ENCODE measurements around the gene PRDM16. TPM values are rescaled to one million over a fixed set of nuclear protein-coding genes. Genes with fewer than 3 reads are reported as not detected.

Gene PRDM16
- total RNA-seq, 1 donor from 2014 or later: 18.3 TPM

DNA sequence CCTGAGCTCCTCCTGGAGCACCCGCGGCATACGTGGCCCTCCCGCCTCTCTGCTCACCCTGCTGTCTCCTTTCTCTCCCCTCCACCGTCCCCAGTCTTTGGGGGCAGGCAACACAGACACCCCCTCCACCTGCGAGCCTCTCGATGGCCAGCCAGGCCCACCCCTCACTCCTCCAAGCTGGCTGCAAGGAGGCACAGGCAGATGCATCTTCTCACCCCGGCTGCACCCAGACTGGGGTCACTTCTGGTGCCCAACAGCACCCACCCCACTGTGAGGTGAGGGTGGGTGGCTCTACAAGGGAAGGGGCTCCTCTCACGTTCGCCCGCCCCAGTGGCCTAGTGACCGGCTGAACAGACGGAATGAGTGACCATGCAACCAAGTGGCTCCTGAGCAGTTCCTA lies 277.5 kb downstream of the PRDM16 start:
- Mint-ChIP-seq H3K27ac (ENCODE audit: unreplicated experiment) (no peak overlapping the region), H3K36me3 (ENCODE audit: low read depth) (peaks cover 12% of the 10 kb centered on the region), H3K27me3 (ENCODE audit: low read depth) (no peaks in the 10 kb centered on the region), H3K4me3 (ENCODE audit: unreplicated experiment) (no peak overlapping the region), H3K4me1 (ENCODE audit: low read depth) (peaks cover 22% of the 10 kb centered on the region), H3K9me3 (ENCODE audit: low read depth) (peaks cover 22% of the 10 kb centered on the region)
- no peak for DNase-seq (ENCODE audit: low spot score)
- no peak for TF ChIP-seq CTCF (IDR thresholded peaks at IDR 0.05)

DNA sequence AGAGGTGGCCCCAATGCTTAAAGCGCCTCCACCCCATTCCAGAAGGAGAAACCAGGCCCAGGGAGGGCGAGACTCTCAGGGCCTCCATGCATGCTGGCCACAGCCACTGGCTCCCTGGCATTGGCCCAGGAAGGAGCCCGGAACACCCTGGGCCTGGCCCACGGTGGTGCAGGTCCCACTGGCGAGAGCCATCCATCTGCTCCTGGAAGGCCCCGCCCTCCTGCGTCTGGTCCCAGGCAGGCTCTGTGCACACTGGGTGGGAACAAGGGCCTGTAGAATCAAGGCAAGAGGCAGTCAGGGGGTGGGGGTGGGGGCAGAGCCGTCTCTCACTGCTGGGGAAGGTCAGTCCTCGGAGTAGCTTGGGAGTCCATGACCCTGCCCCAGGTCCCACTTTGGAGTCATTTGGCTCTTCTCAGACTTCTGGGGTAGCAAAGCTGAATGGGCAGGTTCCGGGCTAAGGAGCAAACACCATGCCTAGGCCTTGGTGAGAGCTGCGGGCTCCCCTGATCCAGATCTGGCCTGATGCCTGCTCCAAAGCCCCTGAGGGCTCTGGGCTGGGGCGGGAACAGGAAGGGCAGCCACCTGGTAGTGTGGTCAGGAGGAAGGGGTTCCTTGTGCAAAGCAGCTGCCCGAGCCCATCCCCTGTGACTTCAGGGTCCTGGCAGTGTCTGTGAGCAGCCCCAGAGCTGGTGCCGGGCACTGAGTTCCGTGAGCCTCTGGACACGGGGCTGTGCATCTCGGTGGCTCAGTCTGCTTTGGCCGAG lies 278.4 kb downstream of the PRDM16 start:
- Mint-ChIP-seq H3K9me3 (ENCODE audit: low read depth) (peaks cover 22% of the 10 kb centered on the region), H3K4me1 (ENCODE audit: low read depth) (peaks cover 32% of the 10 kb centered on the region), H3K27ac (ENCODE audit: unreplicated experiment) (peak overlapping the region; percentile 27), H3K4me3 (ENCODE audit: unreplicated experiment) (no peak overlapping the region), H3K36me3 (ENCODE audit: low read depth) (peaks cover 12% of the 10 kb centered on the region), H3K27me3 (ENCODE audit: low read depth) (no peaks in the 10 kb centered on the region)
- no peak for TF ChIP-seq CTCF (IDR thresholded peaks at IDR 0.05)
- no peak for DNase-seq (ENCODE audit: low spot score)

DNA sequence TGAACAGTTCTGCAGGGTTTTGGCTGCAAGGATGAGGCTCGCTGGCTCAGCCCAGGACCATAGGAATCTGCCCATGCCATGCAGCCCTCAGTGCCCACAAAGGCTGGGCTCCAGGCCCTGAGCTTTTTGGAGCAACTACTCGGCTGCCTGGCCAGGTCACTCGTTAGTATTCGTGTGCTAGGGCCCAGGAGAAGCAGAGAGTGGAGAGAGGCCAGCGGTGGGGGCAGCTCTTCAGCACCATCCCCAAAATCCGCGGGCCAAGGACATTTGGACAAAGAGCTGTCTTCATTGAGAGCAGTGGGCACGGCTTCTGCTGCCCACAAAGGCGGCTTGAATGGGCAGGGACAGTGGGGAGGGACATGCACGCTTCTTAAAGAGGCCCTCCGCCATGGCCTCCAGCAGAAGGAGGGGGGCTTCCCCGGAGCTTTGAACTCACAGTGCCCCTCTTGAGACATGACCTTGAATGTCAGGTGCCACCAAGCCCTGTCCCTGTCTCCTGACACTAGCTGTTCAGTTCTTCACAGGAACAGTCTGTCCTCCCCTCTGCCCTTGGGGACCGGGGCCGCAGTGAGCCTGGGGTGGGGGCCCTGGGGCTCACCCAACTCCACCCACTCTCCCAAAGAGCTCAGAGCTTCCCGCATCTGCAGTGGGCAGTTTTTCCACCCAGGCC lies 279.3 kb downstream of the PRDM16 start:
- peaks cover 41% of the 10 kb centered on the region for H3K4me1 Mint-ChIP-seq (ENCODE audit: low read depth)
- DNase-seq (ENCODE audit: low spot score): no peak
- TF ChIP-seq CTCF (IDR thresholded peaks at IDR 0.05): no peak
- no peak overlapping the region for H3K4me3 Mint-ChIP-seq (ENCODE audit: unreplicated experiment)
- no peaks in the 10 kb centered on the region for H3K27me3 Mint-ChIP-seq (ENCODE audit: low read depth)
- peaks cover 8% of the 10 kb centered on the region for H3K36me3 Mint-ChIP-seq (ENCODE audit: low read depth)
- no peak overlapping the region for H3K27ac Mint-ChIP-seq (ENCODE audit: unreplicated experiment)
- peaks cover 15% of the 10 kb centered on the region for H3K9me3 Mint-ChIP-seq (ENCODE audit: low read depth)

DNA sequence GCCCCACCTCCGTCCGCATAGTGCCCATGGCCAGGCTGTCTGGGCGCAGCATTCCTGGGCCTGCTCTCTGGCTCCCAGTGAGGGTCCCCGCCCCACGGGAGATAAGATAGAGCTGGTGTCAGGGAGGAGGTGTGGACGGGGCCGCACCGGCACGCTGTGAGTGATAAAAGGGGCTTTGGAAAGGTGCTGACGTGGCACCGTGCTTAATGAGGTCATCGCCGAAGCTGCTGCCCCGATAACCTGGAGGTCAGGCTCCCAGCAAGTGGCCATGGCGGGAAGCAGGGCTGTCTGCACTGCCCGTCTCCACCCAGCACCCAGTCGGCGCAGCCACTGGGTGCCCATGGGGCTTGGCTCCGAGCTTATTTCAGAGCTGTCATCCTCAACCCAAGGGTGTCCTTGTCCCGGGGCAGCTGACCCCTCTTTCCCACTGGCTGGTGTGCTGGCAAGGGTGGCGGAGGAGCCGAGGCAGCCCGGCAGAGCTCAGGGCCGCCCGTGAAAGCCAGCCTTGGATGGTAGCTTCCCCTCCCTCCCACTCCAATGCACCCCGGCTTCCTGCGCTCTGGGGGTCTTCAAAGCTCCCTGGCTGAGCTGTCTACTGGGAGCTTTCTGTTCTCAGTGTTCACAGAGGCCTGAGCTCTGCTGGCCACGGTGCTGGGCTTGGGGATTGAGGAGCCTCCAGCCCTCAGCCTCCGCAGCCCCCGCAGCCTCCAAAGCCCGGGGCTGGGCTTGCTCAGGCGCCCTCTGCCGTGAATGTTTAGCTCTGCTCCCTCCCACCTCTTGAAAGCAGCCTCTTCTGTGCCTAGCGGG lies 280.4 kb downstream of the PRDM16 start:
- H3K27me3 Mint-ChIP-seq (ENCODE audit: low read depth): no peaks in the 10 kb centered on the region
- DNase-seq (ENCODE audit: low spot score): no peak

More for the DNA sequence above, 280.4 kb downstream of the PRDM16 start:
- Mint-ChIP-seq H3K9me3 (ENCODE audit: low read depth) (peaks cover 7% of the 10 kb centered on the region), H3K4me1 (ENCODE audit: low read depth) (peaks cover 43% of the 10 kb centered on the region), H3K36me3 (ENCODE audit: low read depth) (peaks cover under 1% of the 10 kb centered on the region), H3K27ac (ENCODE audit: unreplicated experiment) (peak overlapping the region; percentile 85), H3K4me3 (ENCODE audit: unreplicated experiment) (no peak overlapping the region)
- TF ChIP-seq CTCF (IDR thresholded peaks at IDR 0.05): peak; percentile 69
